HepG2 (cell line): Measurements from ENCODE around the gene SFMBT1. TPM values are rescaled to one million over a fixed set of nuclear protein-coding genes. Genes with fewer than 3 reads are reported as not detected.

ENCODE experiments used
- ATAC-seq: fragments of 200-7000 bp; cut with Tn5 transposase; 3 replicates; pipeline ENCODE4 v1.9.1; 2020; ENCODE audit warnings: mild to moderate bottlenecking, moderate library complexity
- BruUV-seq: library from RNA; stranded (reverse); fragments of 400-500 nt; replicated peaks from 2 replicates; lab custom pipeline; 2021; lab: Mats Ljungman, UMichigan
- CTCF ChIA-PET: fragments of 300-600 bp; formaldehyde crosslinking; extraction: SDS; loops from one replicate; lab custom pipeline; 2021; ENCODE audit warnings: low total read pairs, inconsistent platforms, low intra/inter-chr PET ratio; lab: Yijun Ruan, JAX
- POLR2A ChIA-PET: fragments of 350-600 bp; sonication (Branson Sonifier 250); formaldehyde crosslinking; loops from one replicate; lab custom pipeline; 2020; ENCODE audit warnings: antibody characterized with exemption, inconsistent platforms; lab: Yijun Ruan, JAX
- DNase-seq: peaks from one replicate; pipeline ENCODE4 v3.0.0-alpha.2; 2015; ENCODE audit warnings: low spot score
- FAIRE-seq: peaks from 3 replicates; lab custom pipeline; 2011; peaks lifted over from hg19 to GRCh38; lab: Jason Lieb, UNC
- H2AFZ ChIP-seq: one replicate; pipeline ENCODE4 v1.6.1; 2011; ENCODE audit warnings: low read length, inconsistent platforms
- H3K27ac ChIP-seq: fragments of 300-600 bp; 3 replicates; pipeline ENCODE4 v1.8.0; 2011; ENCODE audit warnings: mixed run types, mild to moderate bottlenecking, mixed read lengths, low read length, inconsistent platforms; ENCODE audit not compliant: insufficient read depth; ENCODE audit errors: extremely low read length
- H3K27me3 ChIP-seq, 2 experiments: fragments of 200-600 bp in 1 of 2; 2 replicates in 1 of 2; 3 replicates in 1 of 2; pipeline versions ENCODE4 v1.6.0 to v1.8.0; 2011; ENCODE audit warnings: low read length in 2 of 2, mild to moderate bottlenecking in 2 of 2, moderate library complexity in 2 of 2, inconsistent platforms in 1 of 2; ENCODE audit not compliant: insufficient read depth in 2 of 2, control insufficient read depth in 1 of 2
- H3K36me3 ChIP-seq, 2 experiments: fragments of 200-600 bp in 1 of 2; replicated peaks in 1 of 2; 2 replicates in 1 of 2; 3 replicates in 1 of 2; pipeline versions ENCODE4 v1.5.1 to v1.8.0; 2011; ENCODE audit warnings: low read length in 2 of 2, inconsistent platforms in 1 of 2; ENCODE audit not compliant: insufficient read depth in 2 of 2, control insufficient read depth in 1 of 2
- H3K4me1 ChIP-seq: 2 replicates; pipeline ENCODE4 v1.5.1; 2012; ENCODE audit warnings: low read length, inconsistent platforms; ENCODE audit not compliant: insufficient read depth
- H3K4me2 ChIP-seq: 2 replicates; pipeline ENCODE4 v1.6.0; 2011; ENCODE audit warnings: low read depth, low read length, inconsistent platforms
- H3K4me3 ChIP-seq, 3 experiments: fragments of 200-600 bp in 1 of 3; sonication (generic), shearing (Covaris generic) in 1 of 3; replicated peaks in 1 of 3; 2 replicates each; pipeline ENCODE4 v1.5.1; 2011 to 2016; ENCODE audit warnings: low read length in 3 of 3, inconsistent platforms in 2 of 3, low read depth in 2 of 3, mild to moderate bottlenecking in 2 of 3, control low read depth in 1 of 3, mixed read lengths in 1 of 3; ENCODE audit not compliant: insufficient read depth in 1 of 3
- H3K79me2 ChIP-seq: one replicate; pipeline ENCODE4 v1.6.1; 2011; ENCODE audit warnings: low read length, inconsistent platforms; ENCODE audit not compliant: insufficient read depth
- H3K9ac ChIP-seq: 2 replicates; pipeline ENCODE4 v1.6.0; 2011; ENCODE audit warnings: mild to moderate bottlenecking, low read depth, low read length, inconsistent platforms; ENCODE audit not compliant: insufficient read depth
- H3K9me3 ChIP-seq: 2 replicates; pipeline ENCODE4 v1.5.1; 2012; ENCODE audit warnings: mild to moderate bottlenecking, low read length
- H4K20me1 ChIP-seq: 2 replicates; pipeline ENCODE4 v1.6.0; 2011; ENCODE audit warnings: inconsistent platforms, mild to moderate bottlenecking, low read length, moderate library complexity; ENCODE audit not compliant: insufficient read depth
- ATRX ChIP-seq: sonication (generic); formaldehyde crosslinking; IDR thresholded peaks from 2 replicates; pipeline ENCODE4 v1.4.0; 2020; ENCODE audit warnings: missing genetic modification reagents, borderline replicate concordance
- BCL6 ChIP-seq: IDR thresholded peaks from 2 replicates; pipeline ENCODE4 v1.6.1; 2016; ENCODE audit warnings: missing genetic modification reagents, missing compliant biosample characterization
- DBP ChIP-seq: sonication (generic); formaldehyde crosslinking; IDR thresholded peaks from 2 replicates; pipeline ENCODE4 v1.4.0; 2020; ENCODE audit warnings: missing genetic modification reagents; ENCODE audit errors: not compliant biosample characterization
- ESRRA ChIP-seq: sonication (generic); formaldehyde crosslinking; IDR thresholded peaks from 2 replicates; pipeline ENCODE4 v1.5.1; 2020; ENCODE audit warnings: mild to moderate bottlenecking, low read depth, missing genetic modification reagents
- GATAD2A ChIP-seq: IDR thresholded peaks from 2 replicates; pipeline ENCODE4 v1.6.1; 2016
- KAT8 ChIP-seq: IDR thresholded peaks from 2 replicates; pipeline ENCODE4 v1.6.1; 2016; ENCODE audit warnings: missing genetic modification reagents, missing compliant biosample characterization
- KDM6A ChIP-seq: IDR thresholded peaks from 2 replicates; pipeline ENCODE4 v1.6.1; 2016; ENCODE audit warnings: low read depth
- KMT2B ChIP-seq: IDR thresholded peaks from 2 replicates; pipeline ENCODE4 v1.6.1; 2016; ENCODE audit warnings: missing genetic modification reagents, missing compliant biosample characterization
- NCOA5 ChIP-seq: sonication (generic); formaldehyde crosslinking; IDR thresholded peaks from 2 replicates; pipeline ENCODE4 v1.4.0; 2020; ENCODE audit warnings: missing genetic modification reagents
- NCOR1 ChIP-seq: fragments of 200-600 bp; sonication (generic); IDR thresholded peaks from 2 replicates; pipeline ENCODE4 v1.7.0; 2017; ENCODE audit warnings: antibody characterized with exemption, low read length, borderline replicate concordance
- PCBP2 ChIP-seq: fragments of 200-400 bp; formaldehyde crosslinking; optimal IDR thresholded peaks from 2 replicates; pipeline ENCODE3; 2018; ENCODE audit warnings: low read length, low read depth; ENCODE audit not compliant: poor library complexity, severe bottlenecking
- TCF12 ChIP-seq, 2 experiments: fragments of 450-650 bp in 1 of 2; sonication (generic) in 1 of 2; formaldehyde crosslinking in 1 of 2; IDR thresholded peaks; 2 replicates each; pipeline versions ENCODE4 v1.6.1 to v1.8.0; 2017 to 2022; ENCODE audit warnings: antibody characterized with exemption in 1 of 2, mild to moderate bottlenecking in 1 of 2, missing genetic modification reagents in 1 of 2, moderate library complexity in 1 of 2
- ZNF12 ChIP-seq: sonication (generic); formaldehyde crosslinking; IDR thresholded peaks from 2 replicates; pipeline ENCODE4 v1.5.0; 2020; ENCODE audit warnings: missing genetic modification reagents
- ZNF136 ChIP-seq: sonication (generic); formaldehyde crosslinking; IDR thresholded peaks from 2 replicates; pipeline ENCODE4 v1.8.1; 2022; ENCODE audit warnings: low read depth, mild to moderate bottlenecking, moderate library complexity, missing genetic modification reagents
- ZNF326 ChIP-seq: sonication (generic); formaldehyde crosslinking; IDR thresholded peaks from 2 replicates; pipeline ENCODE4 v1.4.0; 2020; ENCODE audit warnings: missing genetic modification reagents, borderline replicate concordance
- ZNF44 ChIP-seq: sonication (generic); formaldehyde crosslinking; IDR thresholded peaks from 2 replicates; pipeline ENCODE4 v1.5.1; 2020; ENCODE audit warnings: mild to moderate bottlenecking, missing genetic modification reagents
- ZNF749 ChIP-seq: sonication (generic); formaldehyde crosslinking; IDR thresholded peaks from 2 replicates; pipeline ENCODE4 v1.8.0; 2022; ENCODE audit warnings: mild to moderate bottlenecking, missing genetic modification reagents, moderate library complexity, borderline replicate concordance
- ZNF891 ChIP-seq: sonication (generic); formaldehyde crosslinking; IDR thresholded peaks from 2 replicates; pipeline ENCODE4 v1.5.0; 2020; ENCODE audit warnings: mild to moderate bottlenecking, missing genetic modification reagents
- in situ Hi-C: cut with HindIII; loops from 2 replicates; pipeline ENCODE4 v1.10.0; 2017; ENCODE audit warnings: low pct_unique_long_range_greater_than_20kb; ENCODE audit not compliant: extremely low pct_ligation_motif_present
- intact Hi-C: fragments of 100-400 bp; cut with micrococcal nuclease; formaldehyde crosslinking; loops from one replicate; pipeline ENCODE4 v1.10.0; 2022; ENCODE audit not compliant: unreplicated experiment
- polyA plus RNA-seq, 8 experiments: library from polyadenylated mRNA; depleted of rRNA in 3 of 8; stranded (reverse) in 7 of 8; unstranded in 1 of 8; fragments of >200 nt; fragmentation: Illumina TruSeq in 4 of 8; extraction: Trizol in 4 of 8; gene quantifications; 2 replicates each; pipeline versions ENCODE4 v1.2.1 to v1.2.3, GENCODE V29; 2011 to 2016; ENCODE audit warnings: low read depth in 4 of 8, missing spikeins in 1 of 8, mixed read lengths in 1 of 8; ENCODE audit not compliant: insufficient read depth in 1 of 8
- total RNA-seq, 5 experiments: library from RNA; depleted of rRNA; stranded (reverse); fragments of >200 nt; fragmentation: Illumina TruSeq; extraction: Trizol; gene quantifications; 2 replicates each; pipeline ENCODE4 v1.2.3, GENCODE V29; 2016; ENCODE audit warnings: low read depth in 1 of 5
- TF ChIP-seq, protein P1 (sequence below): sonication (generic); formaldehyde crosslinking; IDR thresholded peaks from 2 replicates; pipeline ENCODE4 v1.5.0; 2020; ENCODE audit warnings: missing genetic modification reagents
- TF ChIP-seq, protein P2 (sequence below): IDR thresholded peaks from 2 replicates; pipeline ENCODE4 v1.6.1; 2012; ENCODE audit warnings: low read depth, low read length, improper control_type of control experiment

The SFMBT1 gene
- total and polyA plus RNA-seq, 2 of the 13 experiments (the other 11 are each of a cell fraction or from before 2014, with no cell fraction given) = 3.8 to 12.8 TPM

GRCh38 chr3:53040351-53040820 lies 5.5 kb downstream of the SFMBT1 start:
- ATAC-seq = peak; percentile 75
- Histone ChIP-seq H3K27ac (no peak overlapping the region), H3K9me3 (no peaks in the 10 kb centered on the region), H3K27me3 (no peaks in the 10 kb centered on the region; a peak in 1 of 5 replicates), H2AFZ (no peak overlapping the region), H3K9ac (no peak overlapping the region), H4K20me1 (peaks cover 24% of the 10 kb centered on the region), H3K4me2 (peak overlapping the region; percentile 31), H3K4me3 (no peak overlapping the region), H3K4me1 (peaks cover 76% of the 10 kb centered on the region), H3K79me2 (peaks cover 50% of the 10 kb centered on the region), H3K36me3 (no peaks in the 10 kb centered on the region)
- intact Hi-C loops = loop anchor here (5.0 kb wide), 1 partner anchor 38 kb away; no protein-coding TSS in a partner anchor
- peak; percentile 73 for FAIRE-seq
- peak; percentile 72 for DNase-seq
- CTCF ChIA-PET = no interaction called here
- POLR2A ChIA-PET = no interaction called here
- in situ Hi-C loops = no loop called here
- no TSS peak for BruUV-seq
- TF ChIP-seq GATAD2A (CRISPR knock-in tag) = no peak
- no peak for TF ChIP-seq ESRRA (CRISPR knock-in tag)
- TF ChIP-seq, protein P1, sequence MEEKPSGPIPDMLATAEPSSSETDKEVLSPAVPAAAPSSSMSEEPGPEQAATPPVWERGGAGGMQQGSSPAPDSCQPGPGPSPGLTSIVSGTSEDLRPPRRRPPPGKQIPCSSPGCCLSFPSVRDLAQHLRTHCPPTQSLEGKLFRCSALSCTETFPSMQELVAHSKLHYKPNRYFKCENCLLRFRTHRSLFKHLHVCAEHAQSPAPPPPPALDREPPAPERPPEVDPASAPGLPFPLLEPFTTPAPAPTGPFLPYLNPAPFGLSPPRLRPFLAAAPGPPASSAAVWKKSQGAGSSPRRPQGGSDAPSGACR (CRISPR knock-in tag) = no peak
- no peak for TF ChIP-seq TCF12 (IDR thresholded peaks at IDR 0.05)
- TF ChIP-seq TCF12 (CRISPR knock-in tag; IDR thresholded peaks at IDR 0.05) = no peak
- TF ChIP-seq NCOR1 = peak; percentile 37; the same call in 1 of the 2 replicates
- no peak for TF ChIP-seq ZNF326
- TF ChIP-seq KAT8 (CRISPR knock-in tag) = 0 out of 2 replicates have a peak, but pooled peaks have one; percentile 28
- no peak for TF ChIP-seq ZNF136 (CRISPR knock-in tag)
- no peak for TF ChIP-seq ATRX (CRISPR knock-in tag)
- TF ChIP-seq DBP (CRISPR knock-in tag) = no peak
- TF ChIP-seq KMT2B = no peak
- TF ChIP-seq KDM6A (CRISPR knock-in tag) = no peak
- TF ChIP-seq PCBP2 = no peak
- TF ChIP-seq, protein P2, sequence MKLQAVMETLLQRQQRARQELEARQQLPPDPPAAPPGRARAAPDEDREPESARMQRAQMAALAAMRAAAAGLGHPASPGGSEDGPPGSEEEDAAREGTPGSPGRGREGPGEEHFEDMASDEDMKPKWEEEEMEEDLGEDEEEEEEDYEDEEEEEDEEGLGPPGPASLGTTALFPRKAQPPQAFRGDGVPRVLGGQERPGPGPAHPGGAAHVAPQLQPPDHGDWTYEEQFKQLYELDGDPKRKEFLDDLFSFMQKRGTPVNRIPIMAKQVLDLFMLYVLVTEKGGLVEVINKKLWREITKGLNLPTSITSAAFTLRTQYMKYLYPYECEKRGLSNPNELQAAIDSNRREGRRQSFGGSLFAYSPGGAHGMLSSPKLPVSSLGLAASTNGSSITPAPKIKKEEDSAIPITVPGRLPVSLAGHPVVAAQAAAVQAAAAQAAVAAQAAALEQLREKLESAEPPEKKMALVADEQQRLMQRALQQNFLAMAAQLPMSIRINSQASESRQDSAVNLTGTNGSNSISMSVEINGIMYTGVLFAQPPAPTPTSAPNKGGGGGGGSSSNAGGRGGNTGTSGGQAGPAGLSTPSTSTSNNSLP = peak; percentile 60; the same call in 1 of the 2 replicates
- no peak for TF ChIP-seq ZNF749 (CRISPR knock-in tag)
- TF ChIP-seq BCL6 (CRISPR knock-in tag) = 0 out of 2 replicates have a peak, but pooled peaks have one; percentile 10
- no peak for TF ChIP-seq NCOA5
- no peak for TF ChIP-seq ZNF12 (CRISPR knock-in tag)
- TF ChIP-seq ZNF891 (CRISPR knock-in tag) = no peak
- no peak for TF ChIP-seq ZNF44
